ENCODE measurements around the gene RAB8A. TPM values are rescaled to one million over a fixed set of nuclear protein-coding genes. Genes with fewer than 3 reads are reported as not detected.

The RAB8A gene
- total RNA-seq, 1 experiment from 2014 or later, result 103 TPM

DNA sequence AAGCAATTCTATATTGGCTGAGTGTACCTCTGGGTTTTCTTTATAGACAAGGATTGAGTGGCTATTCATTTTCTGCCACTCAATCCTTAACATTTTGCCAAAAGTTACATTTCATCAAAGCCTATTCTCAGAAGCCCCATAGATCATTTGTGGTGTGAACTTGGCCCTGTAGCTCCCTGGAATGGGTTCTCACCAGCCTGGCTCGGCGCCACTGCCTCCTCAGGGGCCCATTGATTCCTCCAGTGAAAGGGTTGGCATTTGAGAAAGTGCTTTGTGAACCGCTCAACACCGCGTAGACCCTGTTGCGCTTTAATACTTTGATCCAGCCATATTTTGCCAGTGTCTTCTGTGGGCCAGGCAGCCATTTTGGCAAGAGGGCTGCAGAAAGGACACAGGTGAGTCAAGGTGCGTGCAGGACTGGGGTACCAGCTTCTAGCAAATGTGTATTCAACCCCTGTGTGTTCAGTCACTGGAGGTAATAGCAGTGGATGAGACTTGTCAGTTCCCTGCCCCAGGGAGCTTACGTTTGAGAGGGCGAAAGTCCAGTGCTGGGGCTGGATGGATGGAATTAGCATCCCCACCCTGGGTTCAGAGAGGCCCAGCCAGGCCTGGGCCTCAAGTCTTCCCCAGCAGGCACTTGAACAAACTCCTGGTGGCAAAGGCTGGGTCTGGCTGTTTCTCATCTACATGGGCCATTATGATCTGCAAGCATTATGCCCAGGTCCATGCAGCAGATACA is 3.8 kb downstream of the RAB8A start:
- H3K27me3 Mint-ChIP-seq (ENCODE audit: low read depth), result no peaks in the 10 kb centered on the region

More for the DNA sequence above, 3.8 kb downstream of the RAB8A start:
- Histone ChIP-seq H2BK15ac (ENCODE audit: low read depth, low read length) (no peak overlapping the region), H2BK12ac (ENCODE audit: insufficient read length, low read depth, low read length) (no peak overlapping the region), H3K18ac (ENCODE audit: insufficient read length, low read depth, low read length) (no peak overlapping the region), H3K23ac (ENCODE audit: insufficient read length, low read depth, low read length) (no peak overlapping the region), H4K20me1 (ENCODE audit: control insufficient read depth, insufficient read depth, insufficient read length) (no peaks in the 10 kb centered on the region), H3K79me2 (ENCODE audit: insufficient read depth, low read length) (peaks cover 17% of the 10 kb centered on the region), H3K9me3 (ENCODE audit: control insufficient read depth, low read depth, low read length) (no peaks in the 10 kb centered on the region), H2BK20ac (ENCODE audit: low read depth, low read length, poor library complexity, severe bottlenecking) (no peak overlapping the region), H3K4me2 (ENCODE audit: insufficient read depth, insufficient read length, low read length) (no peak overlapping the region), H2BK5ac (ENCODE audit: insufficient read length, low read length) (no peak overlapping the region), H3K23me2 (ENCODE audit: insufficient read length, low read depth, low read length, poor library complexity, severe bottlenecking) (peaks cover 8% of the 10 kb centered on the region), H2AK5ac (ENCODE audit: insufficient read length, low read length) (no peak overlapping the region), H3K27ac (ENCODE audit: insufficient read length, low read depth, low read length) (no peak overlapping the region), H2BK120ac (ENCODE audit: low read depth, low read length, poor library complexity, severe bottlenecking) (no peak overlapping the region), H3T11ph (ENCODE audit: low read length) (no peak overlapping the region), H3K9ac (ENCODE audit: extremely low read depth, insufficient read length, low read length) (peak overlapping the region; percentile 31), H3K56ac (ENCODE audit: insufficient read length, low read depth, low read length) (no peak overlapping the region), H4K5ac (ENCODE audit: insufficient read length, low read depth, low read length) (no peak overlapping the region), H3K27me3 (ENCODE audit: insufficient read depth, low read length) (no peaks in the 10 kb centered on the region), H3K79me1 (ENCODE audit: insufficient read depth, low read depth, low read length, poor library complexity, severe bottlenecking) (peaks cover 8% of the 10 kb centered on the region), H4K8ac (replicated peaks; ENCODE audit: insufficient read length, low read depth, low read length) (no peak overlapping the region), H4K91ac (ENCODE audit: insufficient read length, low read depth, low read length) (no peak overlapping the region), H3K4me1 (ENCODE audit: insufficient read depth, low read length) (no peaks in the 10 kb centered on the region), H3K4ac (ENCODE audit: low read depth, low read length) (no peak overlapping the region), H3K14ac (ENCODE audit: insufficient read depth, low read length) (no peak overlapping the region), H2AFZ (ENCODE audit: low read length) (no peak overlapping the region)
- WGBS (ENCODE audit: extremely low coverage, insufficient read length, low lambda C conversion rate), result no CpG with 5 or more reads among the region's 9 CpGs
- H3K9me3 Mint-ChIP-seq, result no peaks in the 10 kb centered on the region
- TF ChIP-seq, protein P1, sequence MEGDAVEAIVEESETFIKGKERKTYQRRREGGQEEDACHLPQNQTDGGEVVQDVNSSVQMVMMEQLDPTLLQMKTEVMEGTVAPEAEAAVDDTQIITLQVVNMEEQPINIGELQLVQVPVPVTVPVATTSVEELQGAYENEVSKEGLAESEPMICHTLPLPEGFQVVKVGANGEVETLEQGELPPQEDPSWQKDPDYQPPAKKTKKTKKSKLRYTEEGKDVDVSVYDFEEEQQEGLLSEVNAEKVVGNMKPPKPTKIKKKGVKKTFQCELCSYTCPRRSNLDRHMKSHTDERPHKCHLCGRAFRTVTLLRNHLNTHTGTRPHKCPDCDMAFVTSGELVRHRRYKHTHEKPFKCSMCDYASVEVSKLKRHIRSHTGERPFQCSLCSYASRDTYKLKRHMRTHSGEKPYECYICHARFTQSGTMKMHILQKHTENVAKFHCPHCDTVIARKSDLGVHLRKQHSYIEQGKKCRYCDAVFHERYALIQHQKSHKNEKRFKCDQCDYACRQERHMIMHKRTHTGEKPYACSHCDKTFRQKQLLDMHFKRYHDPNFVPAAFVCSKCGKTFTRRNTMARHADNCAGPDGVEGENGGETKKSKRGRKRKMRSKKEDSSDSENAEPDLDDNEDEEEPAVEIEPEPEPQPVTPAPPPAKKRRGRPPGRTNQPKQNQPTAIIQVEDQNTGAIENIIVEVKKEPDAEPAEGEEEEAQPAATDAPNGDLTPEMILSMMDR (conservative IDR thresholded peaks at IDR 0.05), result no peak
- no peak for DNase-seq
- peak overlapping the region in 1 of 3 experiments; percentile 38; a peak in 3 of 7 replicates for H3K27ac Mint-ChIP-seq
- no peak overlapping the region for H3K4me3 Mint-ChIP-seq
- H3K4me1 Mint-ChIP-seq, result peaks cover 5 to 17% of the 10 kb centered on the region in 2 experiments
- H3K36me3 Mint-ChIP-seq (ENCODE audit: insufficient read depth in 1 of 3, low read depth in 3 of 3), result peaks cover 18 to 44% (median 36%) of the 10 kb centered on the region in 3 experiments

All from H9 (cell line).